Nephron (organoid): Measurements from ENCODE around the gene PARVG.

ENCODE experiments used
- H3K27ac Mint-ChIP-seq, 3 experiments: 2 replicates each; pipeline ENCODE4 v1.8.0; 2020; ENCODE audit warnings: mixed read lengths in 3 of 3, mild to moderate bottlenecking in 2 of 3, moderate library complexity in 1 of 3
- H3K27me3 Mint-ChIP-seq: 2 replicates; pipeline ENCODE4 v1.8.0; 2021; ENCODE audit warnings: low read depth, mild to moderate bottlenecking, moderate library complexity, mixed read lengths
- H3K36me3 Mint-ChIP-seq: 2 replicates; pipeline ENCODE4 v1.8.0; 2020; ENCODE audit warnings: low read depth, mixed read lengths
- H3K4me1 Mint-ChIP-seq: 2 replicates; pipeline ENCODE4 v1.8.0; 2020; ENCODE audit warnings: mixed read lengths
- H3K4me3 Mint-ChIP-seq, 3 experiments: 2 replicates each; pipeline ENCODE4 v1.8.0; 2020; ENCODE audit warnings: mild to moderate bottlenecking in 3 of 3, mixed read lengths in 3 of 3, moderate library complexity in 2 of 3
- H3K9me3 Mint-ChIP-seq: 2 replicates; pipeline ENCODE4 v1.8.0; 2020; ENCODE audit warnings: mixed read lengths
- TF ChIP-seq, protein P1 (sequence below), 3 experiments: fragments of 200-600 bp; sonication (generic); IDR thresholded peaks; one replicate each; pipeline ENCODE4 v1.5.0; 2021; ENCODE audit warnings: antibody characterized with exemption in 3 of 3; ENCODE audit not compliant: unreplicated experiment in 3 of 3

PARVG gene

DNA sequence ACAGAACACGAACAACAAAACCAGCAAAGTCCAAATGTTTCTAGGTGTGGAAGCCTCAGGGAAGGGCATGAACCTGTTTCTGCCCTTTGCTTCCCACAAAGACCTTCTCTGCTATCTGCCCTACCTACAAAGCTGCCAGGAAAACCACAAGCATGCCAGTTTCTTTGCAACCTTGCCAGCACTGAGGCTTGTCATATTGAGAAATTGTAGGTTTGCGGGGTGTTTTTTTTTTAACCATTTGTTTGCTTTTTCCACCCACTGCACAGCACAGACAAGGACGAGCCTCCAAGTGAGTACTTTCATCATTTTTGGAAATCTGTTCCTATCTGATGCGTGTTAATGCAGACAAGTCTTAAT, 12.8 kb downstream of the PARVG start:
- TF ChIP-seq, protein P1, sequence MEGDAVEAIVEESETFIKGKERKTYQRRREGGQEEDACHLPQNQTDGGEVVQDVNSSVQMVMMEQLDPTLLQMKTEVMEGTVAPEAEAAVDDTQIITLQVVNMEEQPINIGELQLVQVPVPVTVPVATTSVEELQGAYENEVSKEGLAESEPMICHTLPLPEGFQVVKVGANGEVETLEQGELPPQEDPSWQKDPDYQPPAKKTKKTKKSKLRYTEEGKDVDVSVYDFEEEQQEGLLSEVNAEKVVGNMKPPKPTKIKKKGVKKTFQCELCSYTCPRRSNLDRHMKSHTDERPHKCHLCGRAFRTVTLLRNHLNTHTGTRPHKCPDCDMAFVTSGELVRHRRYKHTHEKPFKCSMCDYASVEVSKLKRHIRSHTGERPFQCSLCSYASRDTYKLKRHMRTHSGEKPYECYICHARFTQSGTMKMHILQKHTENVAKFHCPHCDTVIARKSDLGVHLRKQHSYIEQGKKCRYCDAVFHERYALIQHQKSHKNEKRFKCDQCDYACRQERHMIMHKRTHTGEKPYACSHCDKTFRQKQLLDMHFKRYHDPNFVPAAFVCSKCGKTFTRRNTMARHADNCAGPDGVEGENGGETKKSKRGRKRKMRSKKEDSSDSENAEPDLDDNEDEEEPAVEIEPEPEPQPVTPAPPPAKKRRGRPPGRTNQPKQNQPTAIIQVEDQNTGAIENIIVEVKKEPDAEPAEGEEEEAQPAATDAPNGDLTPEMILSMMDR (IDR thresholded peaks at IDR 0.05; ENCODE audit: unreplicated experiment in 3 of 3), result no peak
- Mint-ChIP-seq H3K9me3 (no peaks in the 10 kb centered on the region), H3K4me3 (no peak overlapping the region), H3K27me3 (peaks cover 34% of the 10 kb centered on the region), H3K36me3 (no peaks in the 10 kb centered on the region), H3K4me1 (no peaks in the 10 kb centered on the region), H3K27ac (no peak overlapping the region)

DNA sequence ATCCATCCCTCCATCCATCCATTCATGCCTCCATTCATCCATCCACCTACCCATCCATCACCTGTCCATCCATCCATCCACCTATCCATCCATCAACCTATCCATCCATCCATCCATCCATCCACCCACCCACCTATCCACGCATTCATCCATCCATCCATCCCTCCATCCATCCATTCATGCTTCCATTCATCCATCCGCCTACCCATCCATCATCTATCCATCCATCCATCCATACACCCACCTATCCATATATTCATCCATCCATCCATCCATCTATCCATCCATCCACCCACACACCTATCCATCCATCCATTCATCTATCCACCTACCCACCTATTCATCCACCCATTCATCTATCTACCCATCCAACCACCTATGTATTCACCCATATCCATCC, 13.8 kb downstream of the PARVG start:
- no peak overlapping the region for H3K4me3 Mint-ChIP-seq

DNA sequence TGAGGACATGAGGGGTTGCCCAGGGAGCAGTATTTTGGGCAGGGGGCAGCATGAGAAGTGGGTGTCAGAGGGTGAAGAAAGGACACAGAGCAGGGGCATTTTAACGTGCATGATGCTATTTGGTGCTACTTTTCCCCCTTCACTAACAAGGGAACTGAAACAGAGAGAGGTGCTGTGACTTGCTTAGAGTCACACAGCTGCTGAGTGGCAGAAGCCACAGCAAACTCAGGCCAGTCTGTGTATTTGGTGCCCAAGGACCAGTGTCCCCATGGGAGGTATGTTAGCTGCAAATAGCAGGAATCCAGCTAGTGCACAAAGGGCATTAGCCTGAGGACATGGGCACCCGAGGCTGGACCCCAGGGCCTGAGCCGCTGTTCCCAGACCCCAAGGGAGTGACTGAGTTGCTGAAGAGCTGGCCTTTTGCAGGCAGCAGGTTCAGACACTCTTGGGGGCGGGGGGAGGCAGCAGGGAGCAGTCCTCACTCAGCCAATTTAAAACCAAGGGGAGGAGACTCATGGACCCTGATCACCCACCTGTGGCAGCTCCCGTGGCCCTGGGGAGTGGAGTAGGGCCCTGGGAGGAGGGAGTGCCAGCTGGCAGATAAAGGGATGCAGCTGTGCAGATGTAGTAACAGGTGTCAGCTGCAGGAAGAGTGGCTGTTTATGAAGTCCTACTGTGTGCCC, 14.6 kb downstream of the PARVG start:
- TF ChIP-seq, protein P1 (IDR thresholded peaks at IDR 0.05; ENCODE audit: unreplicated experiment in 3 of 3), result no peak
- Mint-ChIP-seq H3K9me3 (no peaks in the 10 kb centered on the region), H3K27ac (no peak overlapping the region), H3K4me1 (no peaks in the 10 kb centered on the region), H3K27me3 (peaks cover 40% of the 10 kb centered on the region), H3K4me3 (no peak overlapping the region), H3K36me3 (no peaks in the 10 kb centered on the region)

More for the DNA sequence above, 13.8 kb downstream of the PARVG start:
- no peaks in the 10 kb centered on the region for H3K9me3 Mint-ChIP-seq
- TF ChIP-seq, protein P1 (IDR thresholded peaks at IDR 0.05; ENCODE audit: unreplicated experiment in 3 of 3), result no peak
- no peaks in the 10 kb centered on the region for H3K4me1 Mint-ChIP-seq
- H3K36me3 Mint-ChIP-seq, result no peaks in the 10 kb centered on the region
- peaks cover 38% of the 10 kb centered on the region for H3K27me3 Mint-ChIP-seq
- H3K27ac Mint-ChIP-seq, result no peak overlapping the region

DNA sequence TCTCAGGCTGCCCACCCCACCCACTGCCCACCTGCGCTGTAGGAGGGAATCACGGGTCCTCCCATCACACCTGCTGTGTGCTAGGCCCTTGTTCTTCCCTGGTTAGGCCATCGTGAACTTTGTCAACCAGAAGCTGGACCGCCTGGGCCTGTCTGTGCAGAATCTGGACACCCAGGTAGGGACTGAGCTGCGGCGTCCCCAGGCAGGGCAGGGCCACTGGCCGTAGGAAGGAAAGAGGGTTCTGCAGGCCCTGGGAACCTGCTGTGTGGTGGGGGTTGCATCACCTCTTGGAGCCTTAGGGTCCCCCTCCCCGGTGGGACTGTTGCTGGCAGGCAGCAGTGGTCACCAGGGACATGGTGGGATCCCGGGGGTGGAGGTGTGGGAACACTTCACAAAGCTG, 15.5 kb downstream of the PARVG start:
- no peak overlapping the region for H3K27ac Mint-ChIP-seq
- no peaks in the 10 kb centered on the region for H3K9me3 Mint-ChIP-seq
- H3K36me3 Mint-ChIP-seq, result no peaks in the 10 kb centered on the region
- H3K27me3 Mint-ChIP-seq, result peaks cover 40% of the 10 kb centered on the region
- H3K4me1 Mint-ChIP-seq, result no peaks in the 10 kb centered on the region
- TF ChIP-seq, protein P1 (IDR thresholded peaks at IDR 0.05; ENCODE audit: unreplicated experiment in 3 of 3), result no peak
- no peak overlapping the region for H3K4me3 Mint-ChIP-seq

DNA sequence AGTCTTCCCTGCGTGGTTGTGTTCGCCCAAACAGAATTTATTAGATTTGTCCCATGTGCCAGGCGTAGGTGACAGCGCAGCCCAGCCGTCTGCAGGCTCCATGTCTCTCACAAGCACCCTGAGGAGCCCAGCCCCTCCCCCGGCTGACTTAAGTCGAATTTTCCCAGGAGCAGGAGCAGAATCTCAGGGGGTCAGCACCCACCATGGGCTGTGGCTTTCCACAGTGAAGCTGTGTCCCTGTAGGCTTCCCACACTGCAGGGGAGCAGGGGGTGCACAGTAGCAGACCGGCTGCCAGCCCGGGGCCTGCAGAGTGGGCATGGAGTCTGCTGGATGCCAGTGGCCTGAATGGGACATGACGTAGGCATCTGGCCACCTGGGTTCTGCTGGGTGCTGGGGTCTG, 16.0 kb downstream of the PARVG start:
- Mint-ChIP-seq H3K4me1 (peaks cover under 1% of the 10 kb centered on the region), H3K27ac (no peak overlapping the region), H3K4me3 (no peak overlapping the region), H3K27me3 (peaks cover 40% of the 10 kb centered on the region), H3K9me3 (no peaks in the 10 kb centered on the region), H3K36me3 (no peaks in the 10 kb centered on the region)
- TF ChIP-seq, protein P1 (IDR thresholded peaks at IDR 0.05; ENCODE audit: unreplicated experiment in 3 of 3), result no peak

DNA sequence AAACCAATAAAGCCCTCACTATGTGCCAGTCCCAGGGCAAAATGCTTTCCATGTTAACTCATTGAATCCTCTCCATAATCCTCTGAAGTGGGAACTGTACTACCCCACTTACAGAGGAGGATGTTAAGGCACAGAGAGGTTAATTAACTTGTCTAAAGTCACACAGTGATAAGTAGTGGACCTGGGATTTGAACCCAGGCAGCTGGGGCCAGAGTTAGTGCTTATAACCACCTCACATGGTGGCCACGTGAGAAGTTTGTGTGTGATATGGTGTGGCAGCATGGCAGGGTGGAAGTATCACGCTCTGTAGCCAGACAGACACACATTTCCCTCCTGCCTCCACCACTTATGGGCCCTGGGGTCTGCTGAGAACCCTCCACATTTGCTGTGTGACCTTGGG, 16.5 kb downstream of the PARVG start:
- H3K4me3 Mint-ChIP-seq, result no peak overlapping the region

More for the DNA sequence above, 16.5 kb downstream of the PARVG start:
- H3K9me3 Mint-ChIP-seq, result no peaks in the 10 kb centered on the region
- no peaks in the 10 kb centered on the region for H3K36me3 Mint-ChIP-seq
- H3K4me1 Mint-ChIP-seq, result peaks cover 6% of the 10 kb centered on the region
- TF ChIP-seq, protein P1 (IDR thresholded peaks at IDR 0.05; ENCODE audit: unreplicated experiment in 3 of 3), result no peak
- no peak overlapping the region for H3K27ac Mint-ChIP-seq
- H3K27me3 Mint-ChIP-seq, result peaks cover 44% of the 10 kb centered on the region
